Omental fat pad (tissue), 4 donors: ENCODE data around the gene TNIK. TPM values are rescaled to one million over a fixed set of nuclear protein-coding genes. Genes with fewer than 3 reads are reported as not detected.
A peak's percentile ranks its signal among the peaks of the same experiment; 100 is the strongest.

Source experiments
- ATAC-seq: fragments of 150-250 bp; one replicate; pipeline ENCODE4 v1.9.1; 2016; ENCODE audit warnings: mild to moderate bottlenecking, moderate library complexity; ENCODE audit not compliant: low FRiP score
- DNase-seq: peaks from one replicate; pipeline ENCODE4 v3.0.0-alpha.2; 2019; ENCODE audit warnings: low spot score
- CTCF ChIP-seq, 3 donors: fragments of 450-650 bp; IDR thresholded peaks; one replicate each; pipeline ENCODE4 v1.5.1; 2016 to 2017; ENCODE audit warnings: antibody characterized with exemption in 3 of 3, mild to moderate bottlenecking in 3 of 3, moderate library complexity in 2 of 3
- total RNA-seq, 4 donors: library from RNA; depleted of rRNA; stranded (reverse); fragments of >200 nt; gene quantifications; one replicate each; pipeline ENCODE4 v1.1.0, GENCODE V29; 2016

Gene TNIK
- total RNA-seq, 4 donors from 2014 or later, result 3.9 to 12.8 (median 6.5) TPM

- no peak for TF ChIP-seq CTCF (IDR thresholded peaks at IDR 0.05)
- DNase-seq (no peak), ATAC-seq (peak; percentile 69)
Observed at GRCh38 chr3:171192176-171192854, 267.9 kb downstream of the TNIK start.

- ATAC-seq (no peak), DNase-seq (no peak)
- no peak for TF ChIP-seq CTCF (IDR thresholded peaks at IDR 0.05)
Observed at GRCh38 chr3:171190668-171191067, 269.5 kb downstream of the TNIK start.

DNA sequence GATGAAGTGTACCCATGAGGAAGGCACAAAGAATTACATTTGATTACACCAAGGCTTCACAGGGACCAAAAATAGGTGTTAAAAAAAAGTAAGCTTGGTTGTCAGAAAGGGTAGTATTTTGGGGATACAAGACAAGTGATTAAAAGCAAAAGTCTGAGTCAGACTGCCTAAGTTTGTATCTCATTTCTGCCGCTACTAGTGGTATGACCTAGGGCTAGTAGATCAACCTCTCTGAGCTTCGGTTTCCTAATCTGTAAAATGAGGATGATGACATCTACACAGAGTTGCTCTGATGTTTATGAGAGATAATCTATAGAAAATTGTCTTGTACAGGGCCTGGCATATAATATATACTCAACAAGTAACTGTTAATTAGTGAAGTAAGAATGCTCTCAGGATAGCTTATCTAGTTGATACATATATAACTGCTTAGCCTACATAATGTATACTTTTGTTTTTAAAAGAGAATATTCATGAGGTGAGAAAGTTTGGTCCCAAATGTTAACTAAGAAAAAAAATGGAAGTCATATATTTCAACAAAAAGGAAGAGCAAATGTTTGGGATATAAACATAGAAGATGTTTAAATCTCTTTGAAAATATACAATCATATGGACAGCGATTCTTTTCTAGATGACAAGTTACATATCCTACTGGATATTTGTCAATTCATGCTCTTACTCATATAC is 270.7 kb downstream of the TNIK start:
- ATAC-seq (no peak), DNase-seq (no peak)
- TF ChIP-seq CTCF (IDR thresholded peaks at IDR 0.05), result no peak

GRCh38 chr3:171187706-171188290 is 272.4 kb downstream of the TNIK start:
- ATAC-seq, result no peak
- DNase-seq, result no peak
- TF ChIP-seq CTCF (IDR thresholded peaks at IDR 0.05), result no peak

DNA sequence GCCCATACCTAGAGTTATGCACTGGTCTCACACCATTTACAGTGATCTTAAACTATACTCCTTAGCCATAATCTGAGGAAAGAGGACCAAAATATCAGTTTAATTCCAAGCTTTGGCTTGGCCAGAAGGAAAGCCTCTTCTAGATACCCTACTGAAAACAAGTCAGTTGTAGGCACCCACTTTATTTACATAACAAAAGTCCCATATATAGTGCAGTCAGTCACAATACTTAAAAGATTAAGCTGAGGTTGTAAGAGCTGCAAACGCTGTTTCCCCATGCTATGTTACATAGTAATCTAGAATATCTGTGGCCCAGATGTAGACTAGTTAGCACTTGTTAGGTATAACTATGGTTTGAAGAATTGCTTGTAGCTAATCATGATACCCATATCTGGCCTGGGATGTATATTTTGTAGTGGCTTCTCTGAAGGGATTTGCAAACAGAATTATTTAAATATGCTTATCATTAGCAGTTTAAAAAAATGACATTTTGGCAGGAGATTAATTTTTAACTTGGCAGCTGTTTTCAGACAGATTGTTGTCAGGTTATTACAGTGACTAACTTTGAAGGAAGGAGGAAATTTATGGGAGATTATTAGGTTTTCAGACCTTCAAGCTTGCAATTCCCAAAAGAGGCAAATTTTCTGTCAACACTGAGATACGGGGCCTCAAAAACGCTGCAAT is 273.2 kb downstream of the TNIK start:
- TF ChIP-seq CTCF (IDR thresholded peaks at IDR 0.05), result no peak
- ATAC-seq (no peak), DNase-seq (no peak)

DNA sequence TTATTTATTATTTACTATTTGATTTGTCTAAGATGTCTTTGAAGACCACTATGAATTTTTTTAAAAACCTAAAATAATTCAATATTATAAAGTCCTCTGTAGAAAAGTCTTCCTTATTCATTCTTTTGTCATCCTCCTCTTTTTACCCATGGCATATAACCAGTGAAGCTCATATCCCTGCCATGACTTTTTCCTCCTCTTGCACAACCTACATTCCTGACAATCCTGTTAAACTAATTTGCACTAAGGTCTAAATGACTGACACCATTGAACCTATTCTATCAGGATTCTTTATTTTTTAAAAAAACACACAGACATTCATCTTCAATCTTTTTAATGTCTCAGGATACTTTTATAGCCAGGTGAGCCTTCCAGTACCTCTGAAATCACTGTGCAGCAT is 273.8 kb downstream of the TNIK start:
- DNase-seq, result no peak
- ATAC-seq, result peak; percentile 16
- no peak for TF ChIP-seq CTCF (IDR thresholded peaks at IDR 0.05)
